ENCODE data around the gene GPR39.

Gene GPR39

GRCh38 chr2:132641819-132642218, 225.2 kb downstream of the GPR39 start:
- no peak for DNase-seq (ENCODE audit: low read depth in 2 of 2)

GRCh38 chr2:132642415-132642814, 225.8 kb downstream of the GPR39 start:
- no peak for DNase-seq (ENCODE audit: low read depth in 2 of 2)

- DNase-seq (ENCODE audit: low read depth in 2 of 2) = no peak
Measured at GRCh38 chr2:132645176-132645575, 228.6 kb downstream of the GPR39 start.

GRCh38 chr2:132645722-132646539, 229.3 kb downstream of the GPR39 start:
- DNase-seq (ENCODE audit: low read depth in 2 of 2) = no peak

- DNase-seq (ENCODE audit: low read depth in 2 of 2) = no peak
Measured at GRCh38 chr2:132646540-132647108, 230.0 kb downstream of the GPR39 start.

- DNase-seq (ENCODE audit: low read depth in 2 of 2) = no peak
Measured at GRCh38 chr2:132651115-132652045, 234.8 kb downstream of the GPR39 start.

- DNase-seq (ENCODE audit: low read depth in 2 of 2) = no peak
Measured at GRCh38 chr2:132652474-132652873, 235.9 kb downstream of the GPR39 start.

GRCh38 chr2:132654335-132654734, 237.7 kb downstream of the GPR39 start:
- no peak for DNase-seq (ENCODE audit: low read depth in 2 of 2)

- DNase-seq (ENCODE audit: low read depth in 2 of 2) = no peak
Measured at GRCh38 chr2:132654968-132655367, 238.4 kb downstream of the GPR39 start.

GRCh38 chr2:132656266-132656975, 239.8 kb downstream of the GPR39 start:
- no peak for DNase-seq (ENCODE audit: low read depth in 2 of 2)

- DNase-seq (ENCODE audit: low read depth in 2 of 2) = no peak
Measured at GRCh38 chr2:132659331-132659730, 242.7 kb downstream of the GPR39 start.

GRCh38 chr2:132662732-132663131, 246.1 kb downstream of the GPR39 start:
- no peak for DNase-seq (ENCODE audit: low read depth in 2 of 2)

GRCh38 chr2:132664096-132664495, 247.5 kb downstream of the GPR39 start:
- no peak for DNase-seq (ENCODE audit: low read depth in 2 of 2)

- no peak for DNase-seq (ENCODE audit: low read depth in 2 of 2)
Measured at GRCh38 chr2:132665401-132666140, 249.0 kb downstream of the GPR39 start.

- DNase-seq (ENCODE audit: low read depth in 2 of 2) = no peak
Measured at GRCh38 chr2:132667706-132668105, 251.1 kb downstream of the GPR39 start.

- DNase-seq (ENCODE audit: low read depth in 2 of 2) = no peak
Measured at GRCh38 chr2:132668189-132668823, 251.7 kb downstream of the GPR39 start.

GRCh38 chr2:132668987-132669907, 252.6 kb downstream of the GPR39 start:
- no peak for DNase-seq (ENCODE audit: low read depth in 2 of 2)

GRCh38 chr2:132669908-132670495, 253.4 kb downstream of the GPR39 start, which contains the start of gene LYPD1:
LYPD1 (minus strand) TSS chr2:132670205; CDS start chr2:132669932, 273 bp downstream.
- DNase-seq (ENCODE audit: low read depth in 2 of 2) = no peak

Data from stimulated activated CD4-positive, alpha-beta T cell treated with anti-CD3 and anti-CD28 coated beads, Interleukin-1b, Interleukin-23, amount 100 ng/mL, for 4 hours (primary cell).